HEK293T (cell line): ENCODE data around the gene ARHGAP33.
"Not testable (repeated sequence)": the region's sequence is repeated elsewhere in the genome, so short reads cannot be mapped to it uniquely, and the experiment has no call there.

ENCODE experiments used
- CTCF ChIA-PET: fragments of 350-600 bp; formaldehyde crosslinking; extraction: SDS; loops from one replicate; lab custom pipeline; 2021; ENCODE audit warnings: antibody characterized with exemption, inconsistent platforms; lab: Yijun Ruan, JAX
- POLR2A ChIA-PET: fragments of 350-600 bp; formaldehyde crosslinking; extraction: SDS; loops from one replicate; lab custom pipeline; 2020; ENCODE audit warnings: antibody characterized with exemption, inconsistent platforms; lab: Yijun Ruan, JAX
- DNase-seq: peaks from one replicate; pipeline ENCODE4 v3.0.0; 2012; ENCODE audit warnings: mixed read lengths; ENCODE audit errors: extremely low spot score
- ARNT ChIP-seq: fragments of 450-650 bp; IDR thresholded peaks from 2 replicates; pipeline ENCODE4 v1.6.1; 2017; ENCODE audit warnings: mild to moderate bottlenecking
- BHLHE40 ChIP-seq: fragments of 450-650 bp; IDR thresholded peaks from 2 replicates; pipeline ENCODE4 v1.6.1; 2016; ENCODE audit warnings: mild to moderate bottlenecking, moderate library complexity, borderline replicate concordance
- CTBP1 ChIP-seq: fragments of 450-650 bp; IDR thresholded peaks from 2 replicates; pipeline ENCODE4 v1.6.1; 2016; ENCODE audit warnings: borderline replicate concordance
- ELF4 ChIP-seq: fragments of 450-650 bp; IDR thresholded peaks from 2 replicates; pipeline ENCODE4 v1.6.1; 2017; ENCODE audit warnings: antibody characterized with exemption
- FOXA1 ChIP-seq: fragments of 450-650 bp; IDR thresholded peaks from 2 replicates; pipeline ENCODE4 v1.6.1; 2016; ENCODE audit warnings: mild to moderate bottlenecking
- FOXK2 ChIP-seq: fragments of 450-650 bp; IDR thresholded peaks from 2 replicates; pipeline ENCODE4 v1.6.1; 2016; ENCODE audit warnings: mild to moderate bottlenecking
- FOXM1 ChIP-seq: fragments of 450-650 bp; IDR thresholded peaks from 2 replicates; pipeline ENCODE4 v1.6.1; 2017; ENCODE audit warnings: mild to moderate bottlenecking, borderline replicate concordance
- HDGF ChIP-seq: fragments of 450-650 bp; IDR thresholded peaks from 2 replicates; pipeline ENCODE4 v1.6.1; 2017; ENCODE audit warnings: antibody characterized with exemption, borderline replicate concordance
- L3MBTL2 ChIP-seq: fragments of 450-650 bp; conservative IDR thresholded peaks from 2 replicates; pipeline ENCODE4 v1.6.1; 2016; ENCODE audit warnings: mild to moderate bottlenecking
- LEF1 ChIP-seq: fragments of 450-650 bp; IDR thresholded peaks from 2 replicates; pipeline ENCODE4 v1.6.1; 2017; ENCODE audit warnings: mild to moderate bottlenecking, borderline replicate concordance
- NFRKB ChIP-seq: fragments of 450-650 bp; IDR thresholded peaks from 2 replicates; pipeline ENCODE4 v1.6.1; 2016; ENCODE audit warnings: mild to moderate bottlenecking, moderate library complexity
- PKNOX1 ChIP-seq: fragments of 450-650 bp; IDR thresholded peaks from 2 replicates; pipeline ENCODE4 v1.6.1; 2016
- SP1 ChIP-seq: fragments of 450-650 bp; IDR thresholded peaks from 2 replicates; pipeline ENCODE4 v1.6.1; 2017
- SUZ12 ChIP-seq: fragments of 450-650 bp; IDR thresholded peaks from 2 replicates; pipeline ENCODE4 v1.6.1; 2016; ENCODE audit warnings: mild to moderate bottlenecking
- TARDBP ChIP-seq: fragments of 450-650 bp; IDR thresholded peaks from 2 replicates; pipeline ENCODE4 v1.6.1; 2016
- ZNF384 ChIP-seq: fragments of 450-650 bp; IDR thresholded peaks from 2 replicates; pipeline ENCODE4 v1.6.1; 2016

The ARHGAP33 gene

GRCh38 chr19:35760711-35761349 is 14.5 kb upstream of the ARHGAP33 start:
- TF ChIP-seq SUZ12 (no peak), FOXA1 (no peak), ELF4 (no peak), HDGF (no peak), TARDBP (no peak), FOXM1 (no peak), PKNOX1 (no peak)
- DNase-seq, result no peak
- ChIA-PET POLR2A (no interaction called here), CTCF (no interaction called here)

GRCh38 chr19:35764432-35765315 is 10.7 kb upstream of the ARHGAP33 start:
- TF ChIP-seq L3MBTL2 (no peak), PKNOX1 (no peak), SUZ12 (no peak), FOXA1 (no peak), FOXM1 (no peak), ARNT (no peak), HDGF (no peak), TARDBP (no peak), FOXK2 (no peak), NFRKB (no peak), CTBP1 (no peak)
- ChIA-PET CTCF (interaction anchor here (0.6 kb wide), 1 partner anchor 483 kb away, joined by 3 read pairs; no protein-coding TSS in a partner anchor), POLR2A (interaction anchor here (1.0 kb wide), 2 partner anchors 16 to 254 kb away, joined by 3 read pairs; partner anchors contain the start of gene LIN37)
- DNase-seq, result no peak

GRCh38 chr19:35766571-35767104 is 8.7 kb upstream of the ARHGAP33 start:
- DNase-seq, result no peak
- ChIA-PET CTCF (no interaction called here), POLR2A (interaction anchor here (0.8 to 1.2 kb wide), 3 partner anchors 19 to 26 kb away, joined by 3 to 4 read pairs (median 3); partner anchors contain the start of genes LIN37, PSENEN and U2AF1L4)
- TF ChIP-seq BHLHE40 (no peak), PKNOX1 (no peak), FOXK2 (no peak), ZNF384 (no peak), L3MBTL2 (no peak), LEF1 (no peak), HDGF (no peak), NFRKB (no peak), ELF4 (no peak), SP1 (no peak), ARNT (no peak), CTBP1 (no peak), TARDBP (no peak), FOXA1 (no peak), SUZ12 (no peak)

- ChIA-PET POLR2A (interaction anchor here (0.9 to 1.2 kb wide), 2 partner anchors 19 to 27 kb away, joined by 3 to 4 read pairs; partner anchors contain the start of gene LIN37), CTCF (no interaction called here)
- no peak for TF ChIP-seq TARDBP
- no peak for TF ChIP-seq ELF4
- no peak for TF ChIP-seq HDGF
- no peak for TF ChIP-seq ARNT
- no peak for TF ChIP-seq L3MBTL2
- TF ChIP-seq ZNF384, result no peak
- no peak for TF ChIP-seq SUZ12
- no peak for TF ChIP-seq PKNOX1
- TF ChIP-seq SP1, result no peak
- TF ChIP-seq FOXA1, result no peak
- no peak for TF ChIP-seq BHLHE40
- no peak for TF ChIP-seq FOXK2
- no peak for TF ChIP-seq LEF1
- no peak for TF ChIP-seq NFRKB
- TF ChIP-seq FOXM1, result no peak
- TF ChIP-seq CTBP1, result no peak
- DNase-seq, result no peak
Observed at GRCh38 chr19:35767288-35768081, 7.9 kb upstream of the ARHGAP33 start.

- POLR2A ChIA-PET, result no interaction called here
- DNase-seq, result no peak
- no peak for TF ChIP-seq ELF4
- no peak for TF ChIP-seq ARNT
- no peak for TF ChIP-seq LEF1
- TF ChIP-seq NFRKB, result no peak
- TF ChIP-seq FOXM1, result no peak
- TF ChIP-seq CTBP1, result no peak
- TF ChIP-seq PKNOX1, result no peak
- no peak for TF ChIP-seq L3MBTL2
- TF ChIP-seq SUZ12, result no peak
- TF ChIP-seq FOXA1, result no peak
- CTCF ChIA-PET, result no interaction called here
Observed at GRCh38 chr19:35768082-35768421, 7.3 kb upstream of the ARHGAP33 start.

GRCh38 chr19:35772362-35772761 is 3.0 kb upstream of the ARHGAP33 start:
- POLR2A ChIA-PET, result interaction anchor here (1.6 kb wide), 1 partner anchor 24 kb away, joined by 9 read pairs; the partner anchor contains the start of gene LIN37
- DNase-seq, CTCF ChIA-PET: not testable (repeated sequence)
